OCI-LY1 (cell line): ENCODE results near the gene TUBE1.

ENCODE experiments used
- H2AFZ ChIP-seq: fragments of 200-600 bp; sonication (generic), shearing (Covaris generic); 2 replicates; pipeline ENCODE4 v1.6.0; 2014; ENCODE audit warnings: antibody characterized with exemption, mild to moderate bottlenecking, low read length
- H3F3A ChIP-seq: fragments of 200-600 bp; sonication (generic), shearing (Covaris generic); 2 replicates; pipeline ENCODE4 v1.6.0; 2014; ENCODE audit warnings: mild to moderate bottlenecking, antibody characterized with exemption, low read length, moderate library complexity; ENCODE audit not compliant: insufficient read depth
- H3K27ac ChIP-seq: fragments of 200-600 bp; sonication (generic); 2 replicates; pipeline ENCODE4 v1.5.1; 2014; ENCODE audit warnings: low read length, mixed run types, mild to moderate bottlenecking, low read depth; ENCODE audit not compliant: poor library complexity, severe bottlenecking
- H3K27me3 ChIP-seq: fragments of 200-600 bp; sonication (generic); 2 replicates; pipeline ENCODE4 v1.6.0; 2014; ENCODE audit warnings: antibody characterized with exemption, mild to moderate bottlenecking, low read length, moderate library complexity; ENCODE audit not compliant: insufficient read depth
- H3K36me3 ChIP-seq: fragments of 200-600 bp; sonication (generic); 2 replicates; pipeline ENCODE4 v1.6.1; 2014; ENCODE audit warnings: mild to moderate bottlenecking, antibody characterized with exemption, low read length, moderate library complexity, mixed read lengths; ENCODE audit not compliant: insufficient read depth
- H3K4me1 ChIP-seq: fragments of 200-600 bp; sonication (generic); 2 replicates; pipeline ENCODE4 v1.5.1; 2014; ENCODE audit warnings: mild to moderate bottlenecking, low read length, moderate library complexity; ENCODE audit not compliant: insufficient read depth, severe bottlenecking
- H3K4me2 ChIP-seq: fragments of 200-600 bp; sonication (generic), shearing (Covaris generic); 2 replicates; pipeline ENCODE4 v1.6.1; 2014; ENCODE audit warnings: low read length
- H3K4me3 ChIP-seq: fragments of 200-600 bp; sonication (generic); 2 replicates; pipeline ENCODE4 v1.5.1; 2014; ENCODE audit warnings: low read length, low read depth, mild to moderate bottlenecking, mixed read lengths; ENCODE audit not compliant: poor library complexity, severe bottlenecking
- H3K79me2 ChIP-seq: fragments of 200-600 bp; shearing (Covaris generic); 2 replicates; pipeline ENCODE4 v1.6.1; 2016; ENCODE audit warnings: mixed run types, low read length, mixed read lengths; ENCODE audit not compliant: insufficient read depth
- H3K9ac ChIP-seq: fragments of 200-600 bp; sonication (generic), shearing (Covaris generic); 2 replicates; pipeline ENCODE4 v1.6.1; 2014; ENCODE audit warnings: mild to moderate bottlenecking, low read length, mixed read lengths
- H3K9me2 ChIP-seq: fragments of 200-600 bp; sonication (generic), shearing (Covaris generic); 2 replicates; pipeline ENCODE4 v1.6.1; 2014; ENCODE audit warnings: low read depth, mild to moderate bottlenecking, low read length, mixed read lengths
- H3K9me3 ChIP-seq: fragments of 200-600 bp; shearing (Covaris generic); 2 replicates; pipeline ENCODE4 v1.6.1; 2014; ENCODE audit warnings: low read length, mixed read lengths
- H4K20me1 ChIP-seq: fragments of 200-600 bp; sonication (generic), shearing (Covaris generic); 2 replicates; pipeline ENCODE4 v1.6.0; 2016; ENCODE audit warnings: mild to moderate bottlenecking, low read length; ENCODE audit not compliant: insufficient read depth
- CTCF ChIP-seq: fragments of 200-600 bp; sonication (generic), shearing (Covaris generic); IDR thresholded peaks from 2 replicates; pipeline ENCODE4 v1.5.1; 2017; ENCODE audit warnings: mild to moderate bottlenecking, antibody characterized with exemption, low read length, moderate library complexity, mixed read lengths
- EZH2 ChIP-seq: fragments of 200-600 bp; sonication (generic), shearing (Covaris generic); IDR thresholded peaks from 2 replicates; pipeline ENCODE4 v1.8.0; 2017; ENCODE audit warnings: borderline replicate concordance, mixed run types, mild to moderate bottlenecking, antibody characterized with exemption, low read length, moderate library complexity, mixed read lengths

Gene TUBE1

DNA sequence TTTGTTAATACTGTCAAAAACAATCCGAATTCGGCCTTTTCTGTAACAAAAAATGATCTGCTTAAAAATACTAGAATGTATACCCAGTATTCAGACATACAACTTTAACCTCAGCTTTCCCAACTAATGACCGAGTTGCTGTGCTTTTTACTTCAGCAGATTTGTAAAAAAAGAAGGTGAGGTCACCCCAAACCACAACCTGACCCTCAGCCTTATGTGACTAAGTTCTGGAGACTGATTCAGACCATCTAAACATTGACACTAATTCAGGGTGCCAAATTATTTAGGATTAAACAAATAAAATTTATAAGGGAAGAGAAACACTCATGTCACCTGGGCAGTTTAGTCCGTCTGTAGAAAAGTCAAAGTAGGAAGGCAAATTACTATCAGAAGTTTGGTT, 25.7 kb downstream of the TUBE1 start:
- Histone ChIP-seq H3K4me3 (no peak overlapping the region), H3K9me2 (no peaks in the 10 kb centered on the region), H4K20me1 (no peaks in the 10 kb centered on the region), H2AFZ (no peak overlapping the region), H3K9ac (no peak overlapping the region), H3K27ac (no peak overlapping the region), H3K4me1 (no peaks in the 10 kb centered on the region), H3K9me3 (no peaks in the 10 kb centered on the region), H3F3A (no peaks in the 10 kb centered on the region), H3K79me2 (no peaks in the 10 kb centered on the region), H3K27me3 (no peaks in the 10 kb centered on the region; the same call in 1 of the 2 replicates), H3K4me2 (no peak overlapping the region), H3K36me3 (no peaks in the 10 kb centered on the region)
- TF ChIP-seq CTCF (no peak), EZH2 (no peak)

DNA sequence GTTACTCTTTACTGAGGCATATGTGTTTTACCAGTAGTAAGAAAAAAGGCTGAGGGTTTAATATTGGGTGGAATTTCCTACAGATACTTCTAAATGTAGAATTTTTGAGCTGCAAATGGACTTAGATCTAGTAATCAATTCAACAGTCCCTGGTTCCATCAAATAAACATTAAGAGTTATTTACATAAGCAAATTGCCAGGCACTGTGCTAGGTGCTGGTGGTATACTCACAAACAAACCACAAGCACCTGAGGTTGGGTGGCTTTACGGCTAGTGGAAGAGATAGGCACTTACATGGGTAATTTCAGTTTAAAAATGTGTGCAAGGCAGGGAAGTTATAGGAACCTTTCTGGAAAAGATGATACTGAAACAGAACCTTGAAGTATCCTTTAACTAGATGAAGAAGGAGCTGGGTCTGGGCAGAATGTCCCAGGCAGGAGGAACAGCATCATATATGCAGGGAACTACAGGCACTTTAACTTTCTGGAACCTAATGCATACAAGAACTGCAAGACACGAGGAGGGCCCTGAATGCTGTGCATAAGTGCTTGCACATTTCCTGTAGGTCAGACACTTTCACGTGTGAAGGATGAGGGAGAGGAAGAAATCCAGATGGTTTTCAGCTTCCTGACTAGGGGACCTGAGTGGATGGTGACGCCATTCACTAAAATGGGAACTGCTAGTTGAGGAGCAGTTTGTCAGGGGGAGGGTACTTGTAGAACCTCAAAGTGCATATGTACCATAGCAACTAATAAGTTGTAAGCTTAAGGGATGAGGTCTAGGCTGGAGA, 28.8 kb downstream of the TUBE1 start:
- TF ChIP-seq CTCF (no peak), EZH2 (no peak)
- no peaks in the 10 kb centered on the region for H3K9me2 ChIP-seq
- H3K36me3 ChIP-seq: no peaks in the 10 kb centered on the region
- peaks cover 3% of the 10 kb centered on the region; the same call in 1 of the 2 replicates for H3K27me3 ChIP-seq
- H3K27ac ChIP-seq: no peak overlapping the region
- H3K4me2 ChIP-seq: no peak overlapping the region
- H3K79me2 ChIP-seq: no peaks in the 10 kb centered on the region
- no peaks in the 10 kb centered on the region for H4K20me1 ChIP-seq
- H2AFZ ChIP-seq: no peak overlapping the region
- H3K9me3 ChIP-seq: no peaks in the 10 kb centered on the region
- H3K4me3 ChIP-seq: no peak overlapping the region
- no peaks in the 10 kb centered on the region for H3F3A ChIP-seq
- no peak overlapping the region for H3K9ac ChIP-seq
- no peaks in the 10 kb centered on the region for H3K4me1 ChIP-seq

- no peak overlapping the region for H3K9ac ChIP-seq
- H3K36me3 ChIP-seq: no peaks in the 10 kb centered on the region
- no peaks in the 10 kb centered on the region for H3K4me1 ChIP-seq
- H3K27ac ChIP-seq: no peak overlapping the region
- no peak overlapping the region for H3K4me3 ChIP-seq
- H3K79me2 ChIP-seq: no peaks in the 10 kb centered on the region
- TF ChIP-seq EZH2: no peak
- no peak for TF ChIP-seq CTCF
- H2AFZ ChIP-seq: no peak overlapping the region
- H3K27me3 ChIP-seq: peaks cover 3% of the 10 kb centered on the region; the same call in 1 of the 2 replicates
- no peaks in the 10 kb centered on the region for H3K9me3 ChIP-seq
- H3K4me2 ChIP-seq: no peak overlapping the region
- no peaks in the 10 kb centered on the region for H4K20me1 ChIP-seq
- no peaks in the 10 kb centered on the region for H3K9me2 ChIP-seq
- H3F3A ChIP-seq: no peaks in the 10 kb centered on the region
These were observed 32.6 kb downstream of the TUBE1 start for GRCh38 chr6:112054555-112055190.
